ENCODE measurements around the gene IHH. TPM values are rescaled to one million over a fixed set of nuclear protein-coding genes. Genes with fewer than 3 reads are reported as not detected.

Gene IHH
- total RNA-seq, 1 donor from 2014 or later, result not detected

DNA sequence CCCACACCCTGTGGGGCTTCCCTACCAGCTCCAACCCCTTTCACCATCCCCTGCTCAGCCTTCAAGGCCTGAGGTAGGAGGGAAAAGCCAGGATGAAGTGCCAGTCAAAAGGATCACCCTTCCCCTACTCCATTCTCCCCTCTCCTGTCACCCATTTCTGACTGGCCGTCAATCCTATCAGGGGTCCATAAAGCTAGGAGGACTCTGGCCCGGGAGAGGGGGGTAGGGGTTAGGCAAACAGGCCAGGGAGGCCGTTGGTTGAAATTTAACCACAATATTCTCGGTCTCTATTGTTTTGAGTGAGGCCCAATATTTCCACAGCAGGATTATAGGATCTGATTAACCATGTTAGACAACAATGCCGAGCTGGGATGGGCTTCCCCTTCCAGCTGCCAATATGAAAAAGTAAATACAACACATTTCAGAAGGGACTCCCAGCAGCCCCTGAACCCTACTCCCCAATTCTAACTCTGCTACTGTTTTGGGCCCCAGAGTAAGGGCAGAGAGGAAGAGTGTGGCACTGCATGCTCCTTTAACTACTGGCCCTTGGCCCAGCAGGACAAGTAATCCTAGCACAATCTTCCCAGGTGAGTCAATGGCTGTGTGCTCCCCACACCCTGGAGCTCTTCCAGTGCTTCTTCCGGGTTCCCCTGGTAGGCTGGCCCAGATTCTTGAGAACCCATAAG, 10.6 kb upstream of the IHH start:
- Mint-ChIP-seq H3K4me1 (ENCODE audit: low read depth, unreplicated experiment) (no peaks in the 10 kb centered on the region), H3K9me3 (ENCODE audit: unreplicated experiment) (peaks cover 1% of the 10 kb centered on the region), H3K27me3 (ENCODE audit: low read depth, unreplicated experiment) (peaks cover 47% of the 10 kb centered on the region), H3K4me3 (ENCODE audit: unreplicated experiment) (no peak overlapping the region), H3K27ac (ENCODE audit: unreplicated experiment) (no peak overlapping the region), H3K36me3 (ENCODE audit: low read depth, unreplicated experiment) (peaks cover 20% of the 10 kb centered on the region)
- Histone ChIP-seq H3K4me3 (ENCODE audit: insufficient read depth, low read depth, low read length) (no peak overlapping the region), H3K4me1 (ENCODE audit: insufficient read depth, low read length) (no peaks in the 10 kb centered on the region), H2AFZ (ENCODE audit: low read depth, low read length) (no peak overlapping the region), H3K27ac (ENCODE audit: low read depth, low read length) (no peak overlapping the region), H4K20me1 (ENCODE audit: insufficient read depth, low read length) (no peaks in the 10 kb centered on the region), H3K9me3 (ENCODE audit: insufficient read depth, low read depth, low read length) (peaks cover 3% of the 10 kb centered on the region), H3K9ac (ENCODE audit: low read length) (no peak overlapping the region), H3K36me3 (ENCODE audit: insufficient read depth, low read length) (no peaks in the 10 kb centered on the region), H3K4me2 (ENCODE audit: low read length) (no peak overlapping the region), H3K79me2 (ENCODE audit: insufficient read depth, low read length) (no peaks in the 10 kb centered on the region), H3K27me3 (ENCODE audit: insufficient read depth, low read length) (no peaks in the 10 kb centered on the region)
- DNase-seq (ENCODE audit: low read depth) (peak; percentile 18), FAIRE-seq (no peak)
- TF ChIP-seq, protein P1, sequence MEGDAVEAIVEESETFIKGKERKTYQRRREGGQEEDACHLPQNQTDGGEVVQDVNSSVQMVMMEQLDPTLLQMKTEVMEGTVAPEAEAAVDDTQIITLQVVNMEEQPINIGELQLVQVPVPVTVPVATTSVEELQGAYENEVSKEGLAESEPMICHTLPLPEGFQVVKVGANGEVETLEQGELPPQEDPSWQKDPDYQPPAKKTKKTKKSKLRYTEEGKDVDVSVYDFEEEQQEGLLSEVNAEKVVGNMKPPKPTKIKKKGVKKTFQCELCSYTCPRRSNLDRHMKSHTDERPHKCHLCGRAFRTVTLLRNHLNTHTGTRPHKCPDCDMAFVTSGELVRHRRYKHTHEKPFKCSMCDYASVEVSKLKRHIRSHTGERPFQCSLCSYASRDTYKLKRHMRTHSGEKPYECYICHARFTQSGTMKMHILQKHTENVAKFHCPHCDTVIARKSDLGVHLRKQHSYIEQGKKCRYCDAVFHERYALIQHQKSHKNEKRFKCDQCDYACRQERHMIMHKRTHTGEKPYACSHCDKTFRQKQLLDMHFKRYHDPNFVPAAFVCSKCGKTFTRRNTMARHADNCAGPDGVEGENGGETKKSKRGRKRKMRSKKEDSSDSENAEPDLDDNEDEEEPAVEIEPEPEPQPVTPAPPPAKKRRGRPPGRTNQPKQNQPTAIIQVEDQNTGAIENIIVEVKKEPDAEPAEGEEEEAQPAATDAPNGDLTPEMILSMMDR (IDR thresholded peaks at IDR 0.05; ENCODE audit: insufficient read depth, low read depth, low read length), result no peak
- TF ChIP-seq EZH2 (IDR thresholded peaks at IDR 0.05; ENCODE audit: insufficient read depth, low read length), result no peak

- no peak overlapping the region for H3K9ac ChIP-seq (ENCODE audit: low read length)
- TF ChIP-seq EZH2 (IDR thresholded peaks at IDR 0.05; ENCODE audit: insufficient read depth, low read length), result no peak
- TF ChIP-seq, protein P1 (IDR thresholded peaks at IDR 0.05; ENCODE audit: insufficient read depth, low read depth, low read length), result no peak
- DNase-seq (ENCODE audit: low read depth), result no peak
- H3K27me3 Mint-ChIP-seq (ENCODE audit: low read depth, unreplicated experiment), result peaks cover 70% of the 10 kb centered on the region
- no peak overlapping the region for H2AFZ ChIP-seq (ENCODE audit: low read depth, low read length)
- peaks cover 2% of the 10 kb centered on the region for H4K20me1 ChIP-seq (ENCODE audit: insufficient read depth, low read length)
- no peak overlapping the region for H3K27ac Mint-ChIP-seq (ENCODE audit: unreplicated experiment)
- no peak overlapping the region for H3K27ac ChIP-seq (ENCODE audit: low read depth, low read length)
- no peaks in the 10 kb centered on the region for H3K4me1 Mint-ChIP-seq (ENCODE audit: low read depth, unreplicated experiment)
- peaks cover 34% of the 10 kb centered on the region for H3K27me3 ChIP-seq (ENCODE audit: insufficient read depth, low read length)
- no peak overlapping the region for H3K4me3 ChIP-seq (ENCODE audit: insufficient read depth, low read depth, low read length)
- H3K9me3 Mint-ChIP-seq (ENCODE audit: unreplicated experiment), result no peaks in the 10 kb centered on the region
- H3K4me2 ChIP-seq (ENCODE audit: low read length), result no peak overlapping the region
- H3K4me3 Mint-ChIP-seq (ENCODE audit: unreplicated experiment), result no peak overlapping the region
- H3K4me1 ChIP-seq (ENCODE audit: insufficient read depth, low read length), result peaks cover 5% of the 10 kb centered on the region
- no peaks in the 10 kb centered on the region for H3K36me3 ChIP-seq (ENCODE audit: insufficient read depth, low read length)
- no peaks in the 10 kb centered on the region for H3K79me2 ChIP-seq (ENCODE audit: insufficient read depth, low read length)
- no peaks in the 10 kb centered on the region for H3K9me3 ChIP-seq (ENCODE audit: insufficient read depth, low read depth, low read length)
- FAIRE-seq, result no peak
- H3K36me3 Mint-ChIP-seq (ENCODE audit: low read depth, unreplicated experiment), result peaks cover 4% of the 10 kb centered on the region
These were observed 4.8 kb upstream of the IHH start for GRCh38 chr2:219065484-219065883.

- no peaks in the 10 kb centered on the region for H3K79me2 ChIP-seq (ENCODE audit: insufficient read depth, low read length)
- Mint-ChIP-seq H3K27me3 (ENCODE audit: low read depth, unreplicated experiment) (peaks cover 79% of the 10 kb centered on the region), H3K4me3 (ENCODE audit: unreplicated experiment) (no peak overlapping the region)
These were observed 1.4 kb upstream of the IHH start for GRCh38 chr2:219062081-219062480.

More at GRCh38 chr2:219062081-219062480, 1.4 kb upstream of the IHH start:
- H3K27me3 ChIP-seq (ENCODE audit: insufficient read depth, low read length), result peaks cover 64% of the 10 kb centered on the region
- Mint-ChIP-seq H3K9me3 (ENCODE audit: unreplicated experiment) (no peaks in the 10 kb centered on the region), H3K36me3 (ENCODE audit: low read depth, unreplicated experiment) (no peaks in the 10 kb centered on the region), H3K27ac (ENCODE audit: unreplicated experiment) (no peak overlapping the region), H3K4me1 (ENCODE audit: low read depth, unreplicated experiment) (no peaks in the 10 kb centered on the region)
- DNase-seq (ENCODE audit: low read depth), result no peak
- no peaks in the 10 kb centered on the region for H3K36me3 ChIP-seq (ENCODE audit: insufficient read depth, low read length)
- no peaks in the 10 kb centered on the region for H3K9me3 ChIP-seq (ENCODE audit: insufficient read depth, low read depth, low read length)
- H3K4me2 ChIP-seq (ENCODE audit: low read length), result no peak overlapping the region
- H3K4me1 ChIP-seq (ENCODE audit: insufficient read depth, low read length), result peaks cover 17% of the 10 kb centered on the region
- no peak overlapping the region for H3K27ac ChIP-seq (ENCODE audit: low read depth, low read length)
- no peak overlapping the region for H3K9ac ChIP-seq (ENCODE audit: low read length)
- H3K4me3 ChIP-seq (ENCODE audit: insufficient read depth, low read depth, low read length), result no peak overlapping the region
- no peak for FAIRE-seq
- H4K20me1 ChIP-seq (ENCODE audit: insufficient read depth, low read length), result peaks cover 15% of the 10 kb centered on the region
- H2AFZ ChIP-seq (ENCODE audit: low read depth, low read length), result no peak overlapping the region
- TF ChIP-seq EZH2 (IDR thresholded peaks at IDR 0.05; ENCODE audit: insufficient read depth, low read length), result no peak
- TF ChIP-seq, protein P1 (IDR thresholded peaks at IDR 0.05; ENCODE audit: insufficient read depth, low read depth, low read length), result no peak

Measured in astrocyte (in vitro differentiated cells and primary cell).